Upper lobe of left lung (tissue), 4 donors: Measurements from ENCODE around the gene AKAP12.

Experiments
- CTCF ChIP-seq, 6 experiments: fragments of 450-650 bp in 4 of 6; fragments of 200-600 bp in 2 of 6; sonication (generic) in 2 of 6; IDR thresholded peaks; one replicate each; pipeline ENCODE4 v1.5.1; 2016 to 2019; ENCODE audit warnings: antibody characterized with exemption in 6 of 6
- POLR2A ChIP-seq, 4 donors: fragments of 450-650 bp; IDR thresholded peaks; one replicate each; pipeline ENCODE4 v1.5.1; 2016 to 2017; ENCODE audit warnings: antibody characterized with exemption in 4 of 4, mild to moderate bottlenecking in 2 of 4

DNA sequence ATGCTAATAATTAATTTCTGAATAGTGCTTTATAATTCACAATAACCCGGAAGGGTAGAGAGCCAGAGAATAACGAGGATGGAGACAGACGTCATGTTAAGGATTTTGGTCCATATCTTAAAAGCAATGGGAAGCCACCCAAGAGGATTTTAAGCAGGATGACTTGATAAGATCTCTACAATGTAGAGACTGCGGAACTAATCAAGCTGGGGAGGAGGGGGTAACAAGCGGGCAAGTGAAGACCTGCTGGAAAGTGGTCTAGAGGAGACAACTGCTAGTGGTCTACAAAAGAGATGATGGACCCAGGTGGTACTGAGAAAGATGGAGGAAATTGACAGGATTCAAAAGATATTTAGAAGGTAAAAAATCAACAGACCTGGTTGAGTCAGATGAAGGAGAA lies 144.4 kb downstream of the AKAP12 start:
- TF ChIP-seq POLR2A (IDR thresholded peaks at IDR 0.05): no peak
- no peak for TF ChIP-seq CTCF (IDR thresholded peaks at IDR 0.05)
